Mucosa of descending colon (tissue), 3 donors: ENCODE data around the gene SGMS1. TPM values are rescaled to one million over a fixed set of nuclear protein-coding genes. Genes with fewer than 3 reads are reported as not detected.
A peak's percentile ranks its signal among the peaks of the same experiment; 100 is the strongest.

Experiments
- ATAC-seq: fragments of 200-7000 bp; cut with Tn5 transposase; one replicate; pipeline ENCODE4 v1.9.1; 2020; ENCODE audit warnings: mild to moderate bottlenecking, moderate library complexity
- DNase-seq, 3 donors: peaks; one replicate each; pipeline ENCODE4 v3.0.0-alpha.2; 2020
- H3K36me3 ChIP-seq: fragments of 200-600 bp; one replicate; pipeline ENCODE4 v1.8.0; 2021; ENCODE audit warnings: low read depth, mild to moderate bottlenecking
- H3K4me1 ChIP-seq: fragments of 200-600 bp; one replicate; pipeline ENCODE4 v1.8.0; 2021; ENCODE audit warnings: low read depth, mild to moderate bottlenecking
- H3K4me3 ChIP-seq: fragments of 200-600 bp; one replicate; pipeline ENCODE4 v1.8.0; 2021; ENCODE audit warnings: mild to moderate bottlenecking
- H3K9me3 ChIP-seq: fragments of 200-600 bp; one replicate; pipeline ENCODE4 v1.8.0; 2021; ENCODE audit warnings: mild to moderate bottlenecking
- intact Hi-C, 2 donors: fragments of 100-400 bp; cut with DNase I in 1 of 2; cut with micrococcal nuclease in 1 of 2; formaldehyde crosslinking; loops; one replicate each; pipeline versions ENCODE4 v1.11.0 to v1.11.1; 2022; cut with DNase I, micrococcal nuclease
- total RNA-seq, 3 donors: library from RNA; stranded (reverse); fragmentation: NEBNext Ultra II Directional in 2 of 3; extraction: Animal tissue kit (Norgen Biotek cat#: 25700) in 2 of 3; gene quantifications; one replicate each; pipeline versions ENCODE4 v1.2.1 to v1.2.4, GENCODE V29; 2021 to 2023
- TF ChIP-seq, protein P1 (sequence below): fragments of 200-600 bp; IDR thresholded peaks from one replicate; pipeline ENCODE4 v1.8.0; 2022; ENCODE audit warnings: antibody characterized with exemption, mild to moderate bottlenecking
- donor health status: DM: no; HTN: no; CAD: no; lungs with moderate emphysema.
- donor health status: DM: no; HTN: no; CAD: no.
- donor health status: DM: no; HTN: yes; CAD: no.

The SGMS1 gene
- total RNA-seq, 3 donors from 2014 or later: 14.4 to 28.4 (median 20.0) TPM

DNA sequence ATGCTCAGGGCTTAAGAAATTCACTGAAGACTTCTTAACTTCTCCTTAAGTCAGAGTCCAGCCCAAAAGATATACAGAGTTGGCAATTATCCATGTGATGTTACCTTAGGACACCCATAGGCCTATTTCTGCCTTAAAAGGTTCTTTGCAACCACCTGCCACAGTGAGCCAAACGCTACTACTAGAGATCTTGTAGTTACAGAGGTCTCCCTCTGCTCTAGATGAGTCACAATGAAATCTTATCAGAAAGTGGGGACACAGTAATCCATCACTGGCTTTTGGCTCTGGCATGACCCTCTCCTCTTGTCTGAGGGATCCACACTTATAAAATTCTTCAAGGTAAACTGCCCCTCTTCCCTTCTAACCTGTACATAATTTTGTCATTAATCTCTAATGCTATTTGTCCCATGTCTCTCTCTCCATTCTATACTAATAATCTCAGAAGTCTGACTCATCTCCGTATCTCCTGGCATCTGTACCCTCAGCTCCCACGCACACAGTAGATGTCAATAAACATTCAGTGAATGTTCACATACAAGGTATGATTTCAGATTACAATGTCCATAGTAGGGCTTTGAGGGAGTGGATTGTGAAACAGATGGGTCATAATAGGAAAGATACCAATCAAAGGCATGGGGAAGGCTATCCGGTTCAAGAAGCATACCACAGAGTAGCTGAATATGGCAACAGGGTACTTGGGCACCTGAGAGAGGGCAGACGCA, 112.1 kb downstream of the SGMS1 start:
- Histone ChIP-seq H3K9me3 (no peaks in the 10 kb centered on the region), H3K36me3 (no peaks in the 10 kb centered on the region), H3K4me1 (peaks cover 12% of the 10 kb centered on the region), H3K4me3 (no peak overlapping the region)
- DNase-seq (no peak), ATAC-seq (no peak)
- TF ChIP-seq, protein P1, sequence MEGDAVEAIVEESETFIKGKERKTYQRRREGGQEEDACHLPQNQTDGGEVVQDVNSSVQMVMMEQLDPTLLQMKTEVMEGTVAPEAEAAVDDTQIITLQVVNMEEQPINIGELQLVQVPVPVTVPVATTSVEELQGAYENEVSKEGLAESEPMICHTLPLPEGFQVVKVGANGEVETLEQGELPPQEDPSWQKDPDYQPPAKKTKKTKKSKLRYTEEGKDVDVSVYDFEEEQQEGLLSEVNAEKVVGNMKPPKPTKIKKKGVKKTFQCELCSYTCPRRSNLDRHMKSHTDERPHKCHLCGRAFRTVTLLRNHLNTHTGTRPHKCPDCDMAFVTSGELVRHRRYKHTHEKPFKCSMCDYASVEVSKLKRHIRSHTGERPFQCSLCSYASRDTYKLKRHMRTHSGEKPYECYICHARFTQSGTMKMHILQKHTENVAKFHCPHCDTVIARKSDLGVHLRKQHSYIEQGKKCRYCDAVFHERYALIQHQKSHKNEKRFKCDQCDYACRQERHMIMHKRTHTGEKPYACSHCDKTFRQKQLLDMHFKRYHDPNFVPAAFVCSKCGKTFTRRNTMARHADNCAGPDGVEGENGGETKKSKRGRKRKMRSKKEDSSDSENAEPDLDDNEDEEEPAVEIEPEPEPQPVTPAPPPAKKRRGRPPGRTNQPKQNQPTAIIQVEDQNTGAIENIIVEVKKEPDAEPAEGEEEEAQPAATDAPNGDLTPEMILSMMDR: no peak
- intact Hi-C loops: no loop called here

DNA sequence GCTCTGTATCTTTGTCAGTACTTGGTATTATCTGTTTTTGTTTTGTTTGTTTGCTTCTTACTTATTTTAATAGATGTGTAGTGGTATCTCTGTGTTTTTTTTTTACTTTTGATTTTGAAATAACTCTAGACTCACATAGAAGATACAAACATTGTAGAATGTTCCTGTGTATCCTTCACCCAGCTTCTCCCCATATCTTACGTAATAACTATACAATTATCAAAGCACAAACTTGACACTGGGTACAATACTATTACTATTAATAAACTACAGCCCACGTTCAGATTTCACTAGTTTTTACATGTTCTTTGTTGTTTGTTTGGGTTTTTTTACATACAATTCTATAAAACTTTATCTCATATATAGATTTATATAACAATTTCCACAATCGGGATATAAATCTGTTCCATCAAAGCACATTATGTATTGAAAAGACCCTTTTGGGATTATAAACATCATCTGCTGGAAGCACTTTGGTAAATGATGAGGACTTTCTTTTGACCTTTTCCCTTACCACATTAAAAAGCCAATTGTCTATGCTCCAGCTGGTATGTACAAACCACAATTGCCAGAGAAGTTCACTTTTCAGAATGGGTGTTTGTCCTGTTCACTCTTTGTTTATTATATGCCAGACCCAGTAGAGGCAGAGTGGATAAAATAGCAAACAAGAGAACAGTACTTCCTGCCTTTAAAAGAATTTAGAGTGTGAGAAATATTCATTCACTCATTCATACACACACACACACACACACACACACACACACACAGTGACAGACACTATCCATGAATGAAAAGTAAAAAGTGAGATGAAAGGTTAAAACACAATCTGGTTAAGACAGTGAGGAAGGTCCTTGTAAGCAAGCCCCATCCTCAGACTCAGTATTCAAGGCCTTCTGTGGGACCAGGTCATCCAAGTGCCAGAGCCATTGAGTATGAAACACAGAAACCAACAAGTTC, 113.0 kb downstream of the SGMS1 start:
- Histone ChIP-seq H3K36me3 (no peaks in the 10 kb centered on the region), H3K9me3 (no peaks in the 10 kb centered on the region), H3K4me1 (peaks cover 12% of the 10 kb centered on the region), H3K4me3 (no peak overlapping the region)
- intact Hi-C loops: no loop called here
- DNase-seq (no peak), ATAC-seq (no peak)
- TF ChIP-seq, protein P1: no peak

DNA sequence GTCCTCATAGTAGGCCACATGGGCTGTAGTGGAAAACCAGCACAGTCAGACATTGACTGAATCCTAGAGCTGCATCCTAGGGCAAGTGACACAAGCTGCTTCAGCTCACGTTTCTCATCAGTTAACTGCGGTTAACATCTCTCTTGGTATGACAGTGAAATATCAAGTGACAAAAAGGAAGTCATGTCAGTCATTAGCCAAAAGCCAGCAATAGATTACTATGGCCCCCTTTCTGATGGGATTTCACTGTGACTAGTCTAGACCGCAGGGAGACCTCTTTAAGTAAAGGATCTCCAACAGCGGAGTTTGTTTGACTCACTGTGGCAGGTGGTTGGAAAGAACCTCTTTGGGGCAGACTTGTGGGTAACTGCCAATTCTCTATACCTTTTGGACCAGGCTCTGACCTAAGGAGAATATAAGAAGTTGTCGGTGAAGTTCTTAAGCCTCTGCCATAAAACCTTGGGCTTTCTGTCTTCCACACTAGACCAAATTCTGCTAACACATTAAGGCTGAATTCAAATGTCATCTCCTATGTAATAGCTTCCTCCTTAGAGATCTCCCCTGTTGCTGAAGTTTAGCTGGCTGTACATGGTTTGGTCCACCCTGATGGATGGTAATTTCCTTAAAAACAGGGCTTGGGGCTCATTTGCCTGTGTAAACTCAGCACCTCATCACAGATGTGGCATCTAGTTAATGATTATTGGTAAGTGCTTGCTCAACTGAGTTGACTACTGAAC, 115.3 kb downstream of the SGMS1 start:
- TF ChIP-seq, protein P1: no peak
- intact Hi-C loops: no loop called here
- Histone ChIP-seq H3K4me1 (peaks cover 12% of the 10 kb centered on the region), H3K36me3 (no peaks in the 10 kb centered on the region), H3K4me3 (no peak overlapping the region), H3K9me3 (no peaks in the 10 kb centered on the region)
- peak; percentile 84 for ATAC-seq
- no peak for DNase-seq

DNA sequence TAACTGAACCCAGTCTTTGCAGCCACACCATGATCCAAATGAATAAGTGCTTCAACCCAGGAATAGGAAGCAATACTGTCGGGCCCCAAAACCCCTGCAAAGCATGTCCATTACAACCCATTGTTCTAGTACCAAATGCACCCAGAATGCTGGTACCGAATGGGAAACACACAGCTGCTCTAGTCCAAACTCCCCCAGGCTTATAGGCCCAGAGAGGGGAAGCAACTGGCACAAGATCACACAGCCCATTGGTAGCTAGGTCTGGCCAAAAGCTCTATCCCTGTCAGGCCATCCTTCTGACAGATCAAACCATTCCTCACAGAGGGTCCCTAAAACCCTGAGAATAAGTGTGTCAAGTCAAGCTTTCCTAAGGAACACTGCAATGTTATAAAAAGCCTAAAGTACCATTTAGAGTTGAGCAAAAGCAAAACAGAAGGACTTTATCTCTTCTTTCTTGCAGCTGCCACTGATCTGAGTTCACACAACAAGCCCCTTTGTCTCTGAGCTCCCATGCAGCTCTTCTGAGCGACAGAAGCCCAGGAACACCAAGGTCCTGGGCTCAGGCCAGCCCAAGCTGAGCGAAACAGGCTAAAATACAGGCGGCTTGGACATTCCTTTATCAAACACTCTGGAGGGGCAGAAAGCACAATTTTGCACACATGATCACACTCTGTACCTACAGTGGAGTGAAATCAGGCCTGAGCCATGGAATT, 116.7 kb downstream of the SGMS1 start:
- intact Hi-C loops: no loop called here
- Histone ChIP-seq H3K9me3 (no peaks in the 10 kb centered on the region), H3K36me3 (no peaks in the 10 kb centered on the region), H3K4me3 (no peak overlapping the region), H3K4me1 (peaks cover 6% of the 10 kb centered on the region)
- no peak for DNase-seq
- no peak for ATAC-seq
- TF ChIP-seq, protein P1: no peak

DNA sequence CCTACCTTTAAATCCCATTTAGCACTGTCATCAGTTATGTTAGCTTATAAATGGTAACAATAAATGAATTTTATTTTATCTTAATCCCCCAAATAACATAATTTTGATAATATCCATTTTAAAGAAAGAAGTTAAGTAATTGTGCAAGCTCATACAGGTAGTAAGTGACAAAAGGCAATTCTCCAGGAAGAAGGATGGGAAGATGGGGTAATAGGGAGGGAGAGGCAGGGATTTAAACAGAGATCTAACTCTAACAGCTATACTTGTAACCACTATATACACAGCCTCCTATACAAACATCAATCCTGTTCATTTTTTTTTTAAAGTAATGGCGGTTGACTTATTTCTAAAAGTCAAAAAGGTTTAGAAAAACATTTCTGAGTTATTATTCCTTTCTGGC, 119.4 kb downstream of the SGMS1 start:
- Histone ChIP-seq H3K4me3 (no peak overlapping the region), H3K4me1 (peaks cover 6% of the 10 kb centered on the region), H3K9me3 (no peaks in the 10 kb centered on the region), H3K36me3 (no peaks in the 10 kb centered on the region)
- DNase-seq: no peak
- TF ChIP-seq, protein P1: no peak
- no peak for ATAC-seq
- intact Hi-C loops: no loop called here
